Measurements from ENCODE around the gene XYLT1.

XYLT1 gene

DNA sequence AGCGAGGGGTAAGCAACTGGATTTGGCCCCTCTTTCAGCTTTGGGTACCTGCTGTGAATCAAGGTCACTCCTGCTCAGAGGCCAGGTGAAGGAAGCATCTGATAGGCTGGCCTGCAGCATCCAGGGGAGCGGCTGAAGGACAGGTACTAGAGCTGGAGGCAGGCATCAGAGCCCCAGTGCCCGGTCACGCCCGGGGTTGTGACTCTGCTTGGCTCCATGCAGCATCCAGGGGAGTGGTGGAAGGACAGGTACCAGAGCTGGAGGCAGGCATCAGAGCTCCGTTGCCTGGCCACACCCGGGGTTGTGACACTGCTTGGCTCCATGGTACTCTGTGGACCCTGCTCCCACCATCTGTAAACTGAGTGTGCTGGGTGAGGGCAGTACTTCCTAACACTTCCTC is 189.7 kb downstream of the XYLT1 start:
- DNase-seq (ENCODE audit: low read depth): no peak

GRCh38 chr16:17278988-17279387 is 191.8 kb downstream of the XYLT1 start:
- DNase-seq (ENCODE audit: low read depth): no peak

GRCh38 chr16:17277981-17278381 is 192.8 kb downstream of the XYLT1 start:
- no peak for DNase-seq (ENCODE audit: low read depth)

DNA sequence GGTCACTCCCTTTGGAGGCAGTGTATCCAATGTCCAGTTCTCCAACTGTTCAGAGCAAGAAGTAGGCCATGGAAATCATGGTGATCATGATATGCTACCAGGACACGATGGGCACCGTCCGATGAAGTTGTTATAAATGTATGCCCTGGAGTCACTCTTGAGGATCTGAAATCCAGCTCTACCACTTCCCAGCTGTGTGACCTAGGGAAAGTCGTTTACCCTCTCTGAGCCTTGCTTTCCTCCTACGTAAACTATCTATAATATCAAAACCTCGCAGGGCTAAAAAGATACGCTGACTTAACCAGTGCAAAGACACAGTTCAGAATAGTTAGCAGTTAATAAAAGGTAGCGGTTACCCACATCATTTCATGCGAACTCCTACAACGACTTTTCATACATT is 194.2 kb downstream of the XYLT1 start:
- no peak for DNase-seq (ENCODE audit: low read depth)

DNA sequence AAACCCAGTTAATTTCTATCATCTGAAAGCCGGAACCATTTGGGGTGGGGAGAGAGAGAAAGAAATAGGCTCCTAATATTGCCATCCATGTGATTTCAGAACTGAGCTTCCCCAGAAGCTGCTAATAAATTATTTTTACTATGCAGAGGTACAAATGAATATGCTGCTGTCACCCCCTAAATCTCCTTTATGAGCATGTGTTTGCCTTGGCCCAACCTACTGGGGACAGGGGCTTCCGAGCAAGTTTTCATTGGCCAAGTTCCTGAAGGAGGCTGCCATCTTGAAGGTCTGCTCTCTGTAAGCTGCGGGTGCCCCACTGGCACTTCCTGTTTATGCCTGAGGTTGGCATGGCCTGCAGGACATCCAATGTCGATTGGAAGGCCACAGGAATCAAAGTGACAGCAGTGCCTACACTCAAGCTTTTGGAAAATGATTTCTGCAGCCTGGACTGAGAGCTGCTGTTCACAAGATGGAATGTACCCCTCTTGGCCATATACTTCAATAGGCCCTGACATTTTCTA is 194.7 kb downstream of the XYLT1 start:
- no peak for DNase-seq (ENCODE audit: low read depth)

- no peak for DNase-seq (ENCODE audit: low read depth)
Observed at GRCh38 chr16:17275076-17276009, 195.4 kb downstream of the XYLT1 start.

DNA sequence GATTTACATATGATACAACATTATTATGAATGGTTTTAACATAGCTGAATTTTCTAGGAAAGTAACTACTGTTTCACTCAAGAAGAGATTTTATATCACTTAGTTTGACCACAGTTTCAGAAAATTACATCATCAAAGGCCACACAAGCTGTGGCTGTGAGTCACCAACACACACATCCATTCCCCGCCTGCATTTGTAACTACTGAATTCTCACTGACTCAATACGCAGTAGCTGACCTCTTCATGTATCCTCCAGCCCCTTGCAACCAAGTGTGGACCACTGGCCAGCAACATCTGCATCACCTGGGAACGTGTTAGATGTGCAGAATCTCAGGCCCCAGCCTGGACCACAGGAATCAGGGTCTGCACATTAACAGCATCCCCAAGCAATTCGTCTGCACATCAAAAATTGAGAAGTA is 197.6 kb downstream of the XYLT1 start:
- peak; percentile 84 for DNase-seq (ENCODE audit: low read depth)

- no peak for DNase-seq (ENCODE audit: low read depth)
Observed at GRCh38 chr16:17272716-17273115, 198.0 kb downstream of the XYLT1 start.

GRCh38 chr16:17271687-17272086 is 199.1 kb downstream of the XYLT1 start:
- DNase-seq (ENCODE audit: low read depth): no peak

DNA sequence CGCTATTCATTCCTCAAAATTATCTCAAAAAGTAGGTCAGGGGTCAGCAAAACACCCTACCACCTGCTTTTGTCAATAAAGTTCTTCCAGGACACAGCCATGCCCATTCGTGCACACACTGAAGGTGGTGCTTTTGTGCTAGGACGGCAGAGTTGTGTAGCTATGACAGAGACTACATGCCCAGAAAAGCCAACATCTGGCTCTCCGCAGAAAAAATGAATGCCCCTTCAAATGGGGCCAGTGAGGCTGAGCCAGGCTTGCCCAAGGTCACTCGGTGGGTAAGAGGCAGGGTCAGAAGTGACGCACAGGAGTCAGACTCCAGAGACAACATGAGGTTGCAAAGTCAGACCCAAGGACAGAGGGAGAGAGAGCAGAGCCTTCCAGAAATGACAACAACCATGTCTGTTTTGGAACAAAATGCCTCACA is 200.1 kb downstream of the XYLT1 start:
- no peak for DNase-seq (ENCODE audit: low read depth)

DNA sequence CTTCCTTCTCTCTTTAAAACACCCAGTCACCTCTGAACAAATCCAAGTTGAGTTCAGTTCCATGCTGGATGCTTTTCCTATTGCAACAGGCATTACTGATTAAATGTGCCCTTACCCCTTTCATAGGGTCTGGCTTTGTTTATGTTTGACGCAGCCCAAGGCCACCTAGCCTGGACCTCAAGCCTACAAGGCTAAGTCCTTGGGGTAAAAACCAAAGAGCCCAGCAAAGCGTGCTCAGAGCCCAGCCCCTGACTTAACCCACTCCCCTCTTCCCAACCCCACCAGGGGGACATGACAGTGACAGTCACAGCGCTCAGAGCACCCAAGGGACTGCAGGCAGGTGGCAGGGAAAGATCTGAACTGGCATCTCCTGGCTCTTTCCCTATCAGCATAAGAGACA is 200.6 kb downstream of the XYLT1 start:
- no peak for DNase-seq (ENCODE audit: low read depth)

DNA sequence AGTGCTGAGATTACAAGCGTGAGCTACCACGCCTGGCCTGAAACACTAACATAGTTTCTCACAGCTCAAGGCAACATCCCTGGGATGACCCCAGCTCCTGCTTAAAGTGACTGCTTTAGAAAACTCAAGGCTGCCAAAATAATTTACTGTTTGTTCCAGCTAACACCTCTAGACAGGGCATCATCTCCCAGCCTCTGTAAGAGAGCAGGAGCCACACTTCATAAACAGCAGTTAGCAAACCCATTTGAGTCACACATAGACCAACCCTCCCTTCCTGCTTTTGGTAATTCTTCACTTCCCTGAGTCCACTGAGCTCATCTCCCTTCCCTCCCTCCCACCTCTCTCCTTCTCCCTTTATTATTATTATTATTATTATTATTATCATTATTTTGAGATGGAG is 201.3 kb downstream of the XYLT1 start:
- DNase-seq (ENCODE audit: low read depth): no peak

GRCh38 chr16:17266608-17267313 is 204.0 kb downstream of the XYLT1 start:
- no peak for DNase-seq (ENCODE audit: low read depth)

DNA sequence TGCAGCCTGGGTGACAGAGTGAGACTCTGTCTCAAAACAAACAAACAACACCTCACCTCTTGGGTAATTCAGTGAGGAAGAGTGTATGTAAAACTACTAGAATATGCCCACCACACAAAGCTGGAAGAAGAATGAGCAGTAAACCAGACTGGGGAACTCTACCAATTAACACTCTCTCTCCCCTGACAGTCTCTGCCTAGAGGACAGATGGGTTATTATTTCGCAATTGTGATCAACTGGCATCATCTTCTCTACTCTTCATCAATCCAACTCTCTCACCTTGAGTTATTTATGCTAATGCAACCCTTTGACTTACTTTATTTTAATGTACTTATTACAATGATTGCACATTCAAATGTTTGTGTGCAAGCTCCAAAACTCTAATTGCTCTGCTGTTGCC is 205.6 kb downstream of the XYLT1 start:
- DNase-seq (ENCODE audit: low read depth): no peak

DNA sequence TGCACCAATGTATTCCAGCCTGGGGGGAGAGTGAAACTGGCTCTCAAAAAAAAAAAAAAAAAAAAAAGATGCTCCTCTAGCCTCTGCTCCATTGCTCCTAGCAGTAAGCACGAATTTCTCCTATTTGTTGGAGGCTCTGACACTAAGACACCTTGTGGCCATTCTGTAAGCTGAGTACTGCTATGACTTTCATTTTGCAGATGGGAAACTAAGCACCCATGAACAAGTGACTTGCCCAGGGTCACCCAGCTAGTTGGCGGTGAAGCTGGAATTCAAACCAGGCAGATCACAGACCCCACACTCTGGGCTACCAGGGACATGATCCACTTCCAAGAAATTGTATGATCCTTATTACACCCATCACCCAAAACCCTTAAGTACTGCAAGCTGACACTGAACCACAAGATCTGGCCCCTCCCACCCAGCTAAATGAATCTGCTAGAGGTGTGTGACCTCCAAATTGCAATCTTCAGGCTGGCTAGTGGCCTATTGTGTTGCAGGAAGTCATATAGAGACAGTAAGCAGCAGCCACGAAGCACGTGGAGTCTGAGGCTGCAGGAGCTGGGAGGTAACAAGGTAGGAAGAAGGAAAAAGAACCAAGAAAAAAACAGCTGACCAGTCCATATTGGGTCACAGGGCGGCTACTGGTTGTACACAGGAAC is 209.4 kb downstream of the XYLT1 start:
- no peak for DNase-seq (ENCODE audit: low read depth)

DNA sequence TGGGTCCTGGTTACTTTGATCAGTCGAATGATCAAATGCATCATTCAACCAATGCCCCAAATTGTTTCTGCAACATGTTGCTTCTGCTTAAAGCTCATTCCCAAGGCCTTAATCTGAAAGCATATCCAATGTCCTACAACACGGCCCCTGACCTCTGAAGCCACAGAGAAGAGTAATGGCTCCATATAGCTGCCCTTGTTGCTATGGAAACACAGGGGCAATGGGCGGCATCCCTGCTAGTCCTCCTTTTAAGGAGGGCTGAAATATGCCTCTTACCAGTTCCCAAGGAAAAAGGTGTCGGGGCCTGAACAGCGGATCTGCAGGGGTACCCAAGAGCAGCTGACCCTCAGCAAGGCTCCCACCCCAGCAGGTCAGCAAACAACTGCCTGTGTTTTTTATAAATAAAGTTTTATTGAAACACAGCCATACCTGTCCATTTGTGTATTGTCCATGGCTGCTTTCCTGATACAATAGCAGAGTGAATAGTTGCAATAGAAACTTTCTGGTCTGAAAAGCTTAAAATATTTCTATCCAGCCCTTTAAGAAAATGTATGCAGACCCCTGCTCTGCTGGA is 210.4 kb downstream of the XYLT1 start:
- DNase-seq (ENCODE audit: low read depth): no peak

DNA sequence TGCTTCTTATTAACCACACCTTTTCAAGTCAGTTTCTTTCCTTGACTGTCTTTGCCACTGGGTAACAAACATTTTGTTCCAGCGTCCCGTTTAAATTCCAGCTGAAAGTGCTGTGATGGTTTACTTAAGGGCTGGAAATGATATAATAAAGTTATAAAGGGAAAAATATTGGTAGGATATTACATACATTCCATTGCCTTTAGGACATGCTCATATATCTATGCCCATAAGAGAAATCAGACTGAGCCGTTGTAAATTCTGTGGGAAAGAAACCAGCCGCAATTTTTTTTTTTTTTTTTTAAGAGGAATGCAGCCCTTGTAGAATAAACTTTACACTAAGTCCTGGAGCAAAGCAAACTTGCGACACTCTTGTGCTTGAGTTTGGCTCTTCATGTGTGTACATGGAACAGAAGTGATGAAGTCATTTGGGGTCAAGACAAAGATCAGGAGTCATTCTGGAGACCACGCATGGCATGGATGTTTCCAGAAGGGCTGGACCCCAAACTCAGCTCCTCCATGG is 210.9 kb downstream of the XYLT1 start:
- no peak for DNase-seq (ENCODE audit: low read depth)

- no peak for DNase-seq (ENCODE audit: low read depth)
Observed at GRCh38 chr16:17258848-17259713, 211.7 kb downstream of the XYLT1 start.

GRCh38 chr16:17258077-17258599 is 212.6 kb downstream of the XYLT1 start:
- DNase-seq (ENCODE audit: low read depth): no peak

- no peak for DNase-seq (ENCODE audit: low read depth)
Observed at GRCh38 chr16:17257426-17258023, 213.2 kb downstream of the XYLT1 start.
